ENCODE data around the gene ARL15. TPM values are rescaled to one million over a fixed set of nuclear protein-coding genes. Genes with fewer than 3 reads are reported as not detected.
"Not testable (repeated sequence)": the region's sequence is repeated elsewhere in the genome, so short reads cannot be mapped to it uniquely, and the experiment has no call there.

ARL15 gene
- total and polyA plus RNA-seq, 2 donors (not counting 1 experiment from before 2014, with no cell fraction given), result 5.8 to 20.5 TPM

DNA sequence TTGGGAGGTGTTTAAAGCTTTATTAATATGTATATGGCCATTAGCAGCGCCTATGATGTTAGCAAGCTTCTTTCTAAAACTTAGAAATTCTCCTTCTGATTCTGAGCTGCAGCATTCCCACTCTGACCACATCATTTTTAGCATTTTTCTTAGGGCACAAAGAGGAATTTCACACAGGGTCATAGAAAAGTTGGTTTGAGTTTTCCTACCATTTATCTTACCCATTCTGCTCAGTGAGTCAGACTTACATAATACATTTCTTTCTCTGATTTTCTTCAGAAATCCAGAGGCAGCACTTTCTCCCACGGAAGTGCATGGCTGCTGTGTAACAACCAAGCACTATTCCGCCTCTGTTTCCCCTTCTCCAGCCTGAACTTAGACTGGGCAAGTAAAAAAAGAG is 246.6 kb downstream of the ARL15 start:
- H3K36me3 ChIP-seq (replicated peaks in 1 of 2; ENCODE audit: control extremely low read depth in 1 of 2, control insufficient read depth in 1 of 2, extremely low read depth in 1 of 2, insufficient read depth in 2 of 2, low read length in 1 of 2), result no peaks in the 10 kb centered on the region
- TF ChIP-seq EZH2 (IDR thresholded peaks at IDR 0.05; ENCODE audit: borderline replicate concordance, insufficient read depth, low read depth, low read length, poor library complexity, severe bottlenecking) (no peak), CTCF (IDR thresholded peaks at IDR 0.05) (no peak)
- no peaks in the 10 kb centered on the region for H3K9me3 Mint-ChIP-seq (ENCODE audit: insufficient read depth)
- H3K4me1 ChIP-seq (ENCODE audit: control insufficient read depth in 2 of 2, insufficient read depth in 2 of 2, low read length in 2 of 2), result no peaks in the 10 kb centered on the region
- no peaks in the 10 kb centered on the region for H3K27me3 Mint-ChIP-seq
- H3K9me3 ChIP-seq (ENCODE audit: control extremely low read depth in 1 of 3, control insufficient read depth in 2 of 3, insufficient read depth in 1 of 3, low read length in 2 of 3), result peaks cover 0 to 3% (median 0%) of the 10 kb centered on the region in 3 donors
- no peaks in the 10 kb centered on the region for H3K79me2 ChIP-seq (ENCODE audit: control insufficient read depth, insufficient read depth, low read length)
- H3K4me1 Mint-ChIP-seq, result no peaks in the 10 kb centered on the region
- H3K4me2 ChIP-seq (replicated peaks; ENCODE audit: low read depth, low read length, poor library complexity, severe bottlenecking), result no peak overlapping the region
- H3K4me3 ChIP-seq (ENCODE audit: control extremely low read depth in 1 of 5, extremely low read depth in 1 of 5, insufficient read depth in 1 of 5, low read depth in 2 of 5, low read length in 4 of 5), result no peak overlapping the region
- no peaks in the 10 kb centered on the region for H4K20me1 ChIP-seq (ENCODE audit: control insufficient read depth, insufficient read depth, low read length, poor library complexity, severe bottlenecking)
- 100% methylated on average over 1 of the region's 3 CpGs for WGBS (ENCODE audit: insufficient coverage)
- H3K4me3 Mint-ChIP-seq, result no peak overlapping the region
- no peak for ATAC-seq (ENCODE audit: low read depth)
- POLR2A ChIA-PET, result no interaction called here
- DNase-seq, result no peak
- no peak overlapping the region for H3K9ac ChIP-seq (ENCODE audit: low read length)
- no peaks in the 10 kb centered on the region for H3K27me3 ChIP-seq (replicated peaks in 1 of 4; ENCODE audit: control extremely low read depth in 1 of 4, control insufficient read depth in 3 of 4, insufficient read depth in 4 of 4, low read length in 3 of 4)
- H3K27ac ChIP-seq (ENCODE audit: low read length in 2 of 2), result no peak overlapping the region
- intact Hi-C loops (cut with micrococcal nuclease), result no loop called here
- H3K27ac Mint-ChIP-seq, result no peak overlapping the region
- CTCF ChIA-PET, result no interaction called here
- no peak overlapping the region for H2AFZ ChIP-seq (ENCODE audit: insufficient read depth, low read depth, low read length, poor library complexity, severe bottlenecking)

- H3K4me1 Mint-ChIP-seq, result no peaks in the 10 kb centered on the region
- no peak overlapping the region for H3K4me3 ChIP-seq (ENCODE audit: control extremely low read depth in 1 of 5, extremely low read depth in 1 of 5, insufficient read depth in 1 of 5, low read depth in 2 of 5, low read length in 4 of 5)
- H3K4me3 Mint-ChIP-seq, result no peak overlapping the region
- no peak for ATAC-seq (ENCODE audit: low read depth)
- H3K9me3 Mint-ChIP-seq (ENCODE audit: insufficient read depth), result no peaks in the 10 kb centered on the region
- no peaks in the 10 kb centered on the region for H3K27me3 ChIP-seq (replicated peaks in 1 of 4; ENCODE audit: control extremely low read depth in 1 of 4, control insufficient read depth in 3 of 4, insufficient read depth in 4 of 4, low read length in 3 of 4)
- no peak overlapping the region for H3K9ac ChIP-seq (ENCODE audit: low read length)
- no peaks in the 10 kb centered on the region for H4K20me1 ChIP-seq (ENCODE audit: control insufficient read depth, insufficient read depth, low read length, poor library complexity, severe bottlenecking)
- no peak overlapping the region for H2AFZ ChIP-seq (ENCODE audit: insufficient read depth, low read depth, low read length, poor library complexity, severe bottlenecking)
- no peak overlapping the region for H3K27ac Mint-ChIP-seq
- H3K79me2 ChIP-seq (ENCODE audit: control insufficient read depth, insufficient read depth, low read length), result no peaks in the 10 kb centered on the region
- no peak overlapping the region for H3K4me2 ChIP-seq (replicated peaks; ENCODE audit: low read depth, low read length, poor library complexity, severe bottlenecking)
- WGBS (ENCODE audit: insufficient coverage), result 96% methylated on average over 3 of the region's 3 CpGs
- H3K36me3 ChIP-seq (replicated peaks in 1 of 2; ENCODE audit: control extremely low read depth in 1 of 2, control insufficient read depth in 1 of 2, extremely low read depth in 1 of 2, insufficient read depth in 2 of 2, low read length in 1 of 2), result no peaks in the 10 kb centered on the region
- ChIA-PET POLR2A (no interaction called here), CTCF (no interaction called here)
- H3K27me3 Mint-ChIP-seq, result no peaks in the 10 kb centered on the region
- DNase-seq, result no peak
- TF ChIP-seq CTCF (IDR thresholded peaks at IDR 0.05), result no peak
- TF ChIP-seq EZH2 (IDR thresholded peaks at IDR 0.05; ENCODE audit: borderline replicate concordance, insufficient read depth, low read depth, low read length, poor library complexity, severe bottlenecking), result no peak
- intact Hi-C loops (cut with micrococcal nuclease), result no loop called here
- no peak overlapping the region for H3K27ac ChIP-seq (ENCODE audit: low read length in 2 of 2)
- H3K9me3 ChIP-seq (ENCODE audit: control extremely low read depth in 1 of 3, control insufficient read depth in 2 of 3, insufficient read depth in 1 of 3, low read length in 2 of 3), result peaks cover 0 to 3% (median 0%) of the 10 kb centered on the region in 3 donors
- no peaks in the 10 kb centered on the region for H3K4me1 ChIP-seq (ENCODE audit: control insufficient read depth in 2 of 2, insufficient read depth in 2 of 2, low read length in 2 of 2)
Observed at GRCh38 chr5:54062958-54063357, 247.4 kb downstream of the ARL15 start.

- H3K4me3 Mint-ChIP-seq; H2AFZ ChIP-seq (ENCODE audit: insufficient read depth, low read depth, low read length, poor library complexity, severe bottlenecking); H3K79me2 ChIP-seq (ENCODE audit: control insufficient read depth, insufficient read depth, low read length); H3K27ac ChIP-seq (ENCODE audit: low read length in 2 of 2); H3K9me3 ChIP-seq (ENCODE audit: control extremely low read depth in 1 of 3, control insufficient read depth in 2 of 3, insufficient read depth in 1 of 3, low read length in 2 of 3); H3K9me3 Mint-ChIP-seq (ENCODE audit: insufficient read depth); DNase-seq; H3K36me3 ChIP-seq (replicated peaks in 1 of 2; ENCODE audit: control extremely low read depth in 1 of 2, control insufficient read depth in 1 of 2, extremely low read depth in 1 of 2, insufficient read depth in 2 of 2, low read length in 1 of 2); CTCF ChIA-PET; H3K27ac Mint-ChIP-seq; H3K4me1 Mint-ChIP-seq; intact Hi-C loops (cut with micrococcal nuclease); POLR2A ChIA-PET; H3K4me2 ChIP-seq (replicated peaks; ENCODE audit: low read depth, low read length, poor library complexity, severe bottlenecking); H3K4me3 ChIP-seq (ENCODE audit: control extremely low read depth in 1 of 5, extremely low read depth in 1 of 5, insufficient read depth in 1 of 5, low read depth in 2 of 5, low read length in 4 of 5); H4K20me1 ChIP-seq (ENCODE audit: control insufficient read depth, insufficient read depth, low read length, poor library complexity, severe bottlenecking); H3K27me3 Mint-ChIP-seq; H3K4me1 ChIP-seq (ENCODE audit: control insufficient read depth in 2 of 2, insufficient read depth in 2 of 2, low read length in 2 of 2); ATAC-seq (ENCODE audit: low read depth); H3K27me3 ChIP-seq (replicated peaks in 1 of 4; ENCODE audit: control extremely low read depth in 1 of 4, control insufficient read depth in 3 of 4, insufficient read depth in 4 of 4, low read length in 3 of 4); H3K9ac ChIP-seq (ENCODE audit: low read length): not testable (repeated sequence)
- 100% methylated on average over 2 of the region's 3 CpGs for WGBS (ENCODE audit: insufficient coverage)
Observed at GRCh38 chr5:54060919-54061318, 249.5 kb downstream of the ARL15 start.

Data from B cell (primary cell).